AG04450 (cell line): ENCODE data around the gene GRIN2A. TPM values are rescaled to one million over a fixed set of nuclear protein-coding genes. Genes with fewer than 3 reads are reported as not detected.

Experiments
- polyA plus RNA-seq: library from polyadenylated mRNA; depleted of rRNA; stranded (reverse); fragments of >200 nt; gene quantifications from 2 replicates; pipeline ENCODE4 v1.2.3, GENCODE V29; 2011; rRNA removed
- small RNA-seq: library from RNA; depleted of rRNA; stranded (forward); fragments of <200 nt; gene quantifications from one replicate; pipeline ENCODE3, GENCODE V24; 2012; ENCODE audit warnings: low read depth; ENCODE audit not compliant: insufficient read length

GRIN2A gene
- polyA plus RNA-seq, 1 experiment, result not detected

Small RNAs within 50 kb of the gene (small RNA-seq; reads per million reads assigned to genes)
- gene RN7SL493P, result not detected

Other genes with a start within 250 kb of the GRIN2A start
- gene ATF7IP2, start 203.6 kb upstream of the GRIN2A start, polyA plus RNA-seq, result 4.8 and 6.3 TPM in 2 replicates